Left cardiac atrium (tissue), 4 donors: ENCODE results near the gene HOXD8. TPM values are rescaled to one million over a fixed set of nuclear protein-coding genes. Genes with fewer than 3 reads are reported as not detected.

Experiments
- ATAC-seq, 2 donors: fragments of 200-7000 bp; cut with Tn5 transposase; one replicate each; pipeline ENCODE4 v1.9.1; 2020; ENCODE audit warnings: mild to moderate bottlenecking in 2 of 2, moderate library complexity in 2 of 2
- DNase-seq: peaks from one replicate; pipeline ENCODE4 v3.0.0-alpha.2; 2020
- intact Hi-C, 2 donors: fragments of 100-400 bp; cut with DNase I; formaldehyde crosslinking; loops; one replicate each; pipeline versions ENCODE4 v1.14.1 to v1.15.1; 2022 to 2023
- total RNA-seq, 2 donors: library from RNA; stranded (reverse); fragmentation: NEBNext Ultra II Directional; extraction: Animal tissue kit (Norgen Biotek cat#: 25700); gene quantifications; one replicate each; pipeline ENCODE4 v1.2.1, GENCODE V29; 2021
- donor health status: DM: no; HTN: yes; CAD: no.
- donor health status: DM: no; HTN: yes; CAD: no; lungs with severe emphysema.
- donor health status: DM: yes; HTN: yes; CAD: no.
- donor health status: Dilated cardiomyopathy.

HOXD8 gene
- total RNA-seq, 2 donors from 2014 or later = 1.2 to 1.3 TPM

GRCh38 chr2:176088937-176089842 lies 40.3 kb upstream of the HOXD8 start:
- ATAC-seq (no peak), DNase-seq (no peak)
- intact Hi-C loops = loop anchor here (5.0 to 10.0 kb wide), 4 partner anchors 402 to 724 kb away; no protein-coding TSS in a partner anchor

- DNase-seq (no peak), ATAC-seq (no peak)
- intact Hi-C loops = loop anchor here (5.0 to 10.0 kb wide), 4 partner anchors 403 to 725 kb away; no protein-coding TSS in a partner anchor
These were observed 39.6 kb upstream of the HOXD8 start for GRCh38 chr2:176089843-176090395.

- DNase-seq (no peak), ATAC-seq (no peak)
- intact Hi-C loops = no loop called here
These were observed 38.6 kb upstream of the HOXD8 start for GRCh38 chr2:176090862-176091261.

- intact Hi-C loops = no loop called here
- no peak for ATAC-seq
- no peak for DNase-seq
These were observed 37.9 kb upstream of the HOXD8 start for GRCh38 chr2:176091329-176092258.

- DNase-seq = no peak
- peak in 1 of 2 donors; percentile 17 for ATAC-seq
- intact Hi-C loops = no loop called here
These were observed 37.0 kb upstream of the HOXD8 start, which contains the start of gene HOXD13 for GRCh38 chr2:176092270-176093144. Gene HOXD13, plus strand, starts transcription at chr2:176092721. Its CDS starts 170 bp downstream, at chr2:176092891.

- intact Hi-C loops = no loop called here
- DNase-seq = no peak
- no peak for ATAC-seq
These were observed 36.2 kb upstream of the HOXD8 start for GRCh38 chr2:176093145-176093897.

- no peak for DNase-seq
- intact Hi-C loops = no loop called here
- ATAC-seq = no peak
These were observed 35.6 kb upstream of the HOXD8 start for GRCh38 chr2:176093898-176094249.

GRCh38 chr2:176094349-176094748 lies 35.2 kb upstream of the HOXD8 start:
- DNase-seq (no peak), ATAC-seq (no peak)
- intact Hi-C loops = no loop called here

GRCh38 chr2:176095421-176095820 lies 34.1 kb upstream of the HOXD8 start:
- ATAC-seq = no peak
- DNase-seq = no peak
- intact Hi-C loops = no loop called here

- DNase-seq = no peak
- no peak for ATAC-seq
- intact Hi-C loops = no loop called here
These were observed 33.1 kb upstream of the HOXD8 start for GRCh38 chr2:176096243-176096985.

GRCh38 chr2:176096986-176097819 lies 32.3 kb upstream of the HOXD8 start:
- intact Hi-C loops = no loop called here
- peak; percentile 66 for DNase-seq
- peak; percentile 85 to 92 for ATAC-seq

GRCh38 chr2:176097820-176098365 lies 31.6 kb upstream of the HOXD8 start:
- intact Hi-C loops = no loop called here

GRCh38 chr2:176098366-176099158 lies 30.9 kb upstream of the HOXD8 start:
- ATAC-seq (no peak), DNase-seq (no peak)
- intact Hi-C loops = no loop called here

More at GRCh38 chr2:176097820-176098365, 31.6 kb upstream of the HOXD8 start:
- DNase-seq = no peak
- no peak for ATAC-seq

GRCh38 chr2:176099159-176099727 lies 30.3 kb upstream of the HOXD8 start:
- no peak for DNase-seq
- intact Hi-C loops = no loop called here
- no peak for ATAC-seq
